IMR-90 (cell line): ENCODE measurements around the gene MPP4. TPM values are rescaled to one million over a fixed set of nuclear protein-coding genes. Genes with fewer than 3 reads are reported as not detected.

Experiments used
- ATAC-seq: fragments of 200-7000 bp; cut with Tn5 transposase; 2 replicates; pipeline ENCODE4 v1.9.1; 2020; ENCODE audit warnings: low read depth, mild to moderate bottlenecking, moderate library complexity
- BruUV-seq: library from RNA; stranded (reverse); fragments of 400-500 nt; replicated peaks from 2 replicates; lab custom pipeline; 2021; lab: Mats Ljungman, UMichigan
- CTCF ChIA-PET: fragments of 300-600 bp; formaldehyde crosslinking; extraction: SDS; loops from one replicate; lab custom pipeline; 2021; ENCODE audit warnings: antibody characterized with exemption; lab: Yijun Ruan, JAX
- POLR2A ChIA-PET: fragments of 300-600 bp; sonication (Branson Sonifier 250); formaldehyde crosslinking; loops from one replicate; lab custom pipeline; 2022; ENCODE audit warnings: antibody characterized with exemption; ENCODE audit not compliant: unreplicated experiment; lab: Charles Lee
- DNase-seq: peaks from one replicate; pipeline ENCODE4 v3.0.0; 2013
- H2AFZ ChIP-seq: replicated peaks from 2 replicates; pipeline ENCODE3; 2013; ENCODE audit warnings: low read length, mild to moderate bottlenecking; ENCODE audit not compliant: poor library complexity
- H2AK5ac ChIP-seq: 2 replicates; pipeline ENCODE4 v1.6.1; 2013; ENCODE audit warnings: low read depth, low read length, inconsistent platforms
- H2AK9ac ChIP-seq: replicated peaks from 2 replicates; pipeline ENCODE3; 2013; ENCODE audit warnings: mild to moderate bottlenecking, low read depth, low read length, moderate library complexity; ENCODE audit not compliant: poor library complexity
- H2BK120ac ChIP-seq: 2 replicates; pipeline ENCODE4 v1.6.1; 2013; ENCODE audit warnings: low read depth, low read length, inconsistent platforms
- H2BK15ac ChIP-seq: 3 replicates; pipeline ENCODE4 v1.6.1; 2013; ENCODE audit warnings: low read depth, low read length, inconsistent platforms
- H2BK20ac ChIP-seq: 2 replicates; pipeline ENCODE4 v1.6.1; 2013; ENCODE audit warnings: low read depth, mild to moderate bottlenecking, inconsistent platforms, low read length, moderate library complexity
- H2BK5ac ChIP-seq: 2 replicates; pipeline ENCODE4 v1.6.1; 2013; ENCODE audit warnings: mild to moderate bottlenecking, low read depth, low read length, inconsistent platforms; ENCODE audit not compliant: poor library complexity, severe bottlenecking
- H3K14ac ChIP-seq: replicated peaks from 2 replicates; pipeline ENCODE4 v1.6.1; 2013; ENCODE audit warnings: low read depth, low read length, inconsistent platforms
- H3K18ac ChIP-seq: 2 replicates; pipeline ENCODE4 v1.6.1; 2013; ENCODE audit warnings: low read depth, low read length, control low read depth
- H3K23ac ChIP-seq: 2 replicates; pipeline ENCODE4 v1.6.1; 2013; ENCODE audit warnings: low read depth, low read length, inconsistent platforms
- H3K27ac ChIP-seq: 2 replicates; pipeline ENCODE4 v1.5.1; 2013; ENCODE audit warnings: mild to moderate bottlenecking, control low read depth, low read length; ENCODE audit not compliant: insufficient read depth
- H3K27me3 ChIP-seq: 2 replicates; pipeline ENCODE4 v1.6.1; 2013; ENCODE audit warnings: low read length; ENCODE audit not compliant: control insufficient read depth, insufficient read depth
- H3K36me3 ChIP-seq: 2 replicates; pipeline ENCODE4 v1.6.1; 2013; ENCODE audit warnings: low read length, mixed read lengths; ENCODE audit not compliant: control insufficient read depth, insufficient read depth
- H3K4ac ChIP-seq: 2 replicates; pipeline ENCODE4 v1.6.1; 2013; ENCODE audit warnings: low read depth, low read length, inconsistent platforms
- H3K4me1 ChIP-seq: 2 replicates; pipeline ENCODE4 v1.6.1; 2013; ENCODE audit warnings: low read length, mixed read lengths; ENCODE audit not compliant: control insufficient read depth, insufficient read depth
- H3K4me2 ChIP-seq: 2 replicates; pipeline ENCODE4 v1.6.1; 2013; ENCODE audit warnings: low read depth, mild to moderate bottlenecking, control low read depth, low read length, moderate library complexity
- H3K4me3 ChIP-seq: 2 replicates; pipeline ENCODE4 v1.5.1; 2013; ENCODE audit warnings: low read depth, mild to moderate bottlenecking, control low read depth, low read length, moderate library complexity; ENCODE audit not compliant: insufficient read depth
- H3K56ac ChIP-seq: 2 replicates; pipeline ENCODE4 v1.6.1; 2013; ENCODE audit warnings: low read length, inconsistent platforms; ENCODE audit not compliant: insufficient read depth; ENCODE audit errors: extremely low read depth
- H3K79me1 ChIP-seq, 2 experiments: 2 replicates each; pipeline ENCODE4 v1.6.1; 2013; ENCODE audit warnings: low read length in 2 of 2, inconsistent platforms in 1 of 2, low read depth in 1 of 2
- H3K9ac ChIP-seq: 2 replicates; pipeline ENCODE4 v1.6.1; 2013; ENCODE audit warnings: low read depth, low read length, control low read depth
- H3K9me1 ChIP-seq: 2 replicates; pipeline ENCODE4 v1.6.1; 2013; ENCODE audit warnings: low read length, inconsistent platforms; ENCODE audit not compliant: insufficient read depth
- H3K9me3 ChIP-seq: 2 replicates; pipeline ENCODE4 v1.6.1; 2013; ENCODE audit warnings: low read length; ENCODE audit not compliant: control insufficient read depth, insufficient read depth
- H4K20me1 ChIP-seq: 2 replicates; pipeline ENCODE4 v1.6.1; 2013; ENCODE audit warnings: low read length, inconsistent platforms; ENCODE audit not compliant: insufficient read depth
- H4K5ac ChIP-seq: 2 replicates; pipeline ENCODE4 v1.6.1; 2013; ENCODE audit warnings: mild to moderate bottlenecking, low read depth, low read length, control low read depth
- H4K8ac ChIP-seq, 2 experiments: 2 replicates each; pipeline ENCODE4 v1.6.1; 2013; ENCODE audit warnings: low read depth in 2 of 2, low read length in 2 of 2, control low read depth in 1 of 2, inconsistent platforms in 1 of 2
- H4K91ac ChIP-seq: 2 replicates; pipeline ENCODE4 v1.6.1; 2013; ENCODE audit warnings: low read depth, low read length, inconsistent platforms; ENCODE audit not compliant: insufficient read depth
- MAFK ChIP-seq: IDR thresholded peaks from 2 replicates; pipeline ENCODE4 v1.6.1; 2012; ENCODE audit warnings: low read depth, low read length, improper control_type of control experiment
- POLR2A ChIP-seq: IDR thresholded peaks from 2 replicates; pipeline ENCODE4 v1.6.1; 2012; ENCODE audit warnings: mild to moderate bottlenecking, low read depth, low read length
- USF2 ChIP-seq: fragments of 150-350 bp; IDR thresholded peaks from 2 replicates; pipeline ENCODE4 v1.6.1; 2017; ENCODE audit warnings: mild to moderate bottlenecking, antibody characterized with exemption, low read length, low read depth
- WGBS, 2 experiments: methylation state at CpG; one replicate each; pipeline versions ENCODE4 v1.1.5 to v1.1.7; 2013; ENCODE audit warnings: missing lambda C conversion rate in 2 of 2; ENCODE audit not compliant: insufficient read length in 1 of 2; ENCODE audit errors: extremely low coverage in 2 of 2; 5-methylcytosine and 5-hydroxymethylcytosine counted together
- dilution Hi-C: fragments of 300-500 bp; cut with HindIII; formaldehyde crosslinking; loops from one replicate; pipeline ENCODE4 v1.14.3; 2018; ENCODE audit warnings: low sequenced_read_pairs; ENCODE audit not compliant: unreplicated experiment
- in situ Hi-C: fragments of 300-500 bp; cut with MboI; formaldehyde crosslinking; loops from 3 replicates; pipeline ENCODE4 v1.14.3; 2019; ENCODE audit warnings: low sequenced_read_pairs, inconsistent platforms, mixed read lengths
- intact Hi-C: fragments of 100-400 bp; cut with micrococcal nuclease; formaldehyde crosslinking; loops from 2 replicates; pipeline ENCODE4 v1.10.0; 2022
- polyA plus RNA-seq, 3 experiments: library from polyadenylated mRNA; depleted of rRNA; stranded (reverse); fragments of >200 nt; gene quantifications; 2 replicates each; pipeline ENCODE4 v1.2.3, GENCODE V29; 2012; ENCODE audit warnings: low replicate concordance in 1 of 3
- total RNA-seq: library from RNA; depleted of rRNA; stranded (reverse); fragments of >200 nt; gene quantifications from 2 replicates; pipeline ENCODE4 v1.2.3, GENCODE V29; 2012

The MPP4 gene
- total and polyA plus RNA-seq, 2 of the 4 experiments (the other 2 are of a cell fraction), result 11.8 to 14.9 TPM

- no peaks in the 10 kb centered on the region for H4K20me1 ChIP-seq
- H3K4me1 ChIP-seq, result no peaks in the 10 kb centered on the region
- no peak overlapping the region for H4K91ac ChIP-seq
- H2BK120ac ChIP-seq, result no peak overlapping the region
- WGBS, 2 experiments, result no CpG with 5 or more reads among the region's 1 CpG
- no peak overlapping the region for H3K4me2 ChIP-seq
- DNase-seq (no peak), ATAC-seq (no peak)
- H2BK5ac ChIP-seq, result no peak overlapping the region
- CTCF ChIA-PET, result no interaction called here
- H3K4ac ChIP-seq, result no peak overlapping the region
- no peaks in the 10 kb centered on the region for H3K27me3 ChIP-seq
- intact Hi-C loops (no loop called here), dilution Hi-C loops (no loop called here), in situ Hi-C loops (no loop called here)
- no peak overlapping the region for H2BK15ac ChIP-seq
- no peak overlapping the region for H3K56ac ChIP-seq
- BruUV-seq, result no TSS peak
- H3K27ac ChIP-seq, result no peak overlapping the region
- no peak overlapping the region for H4K8ac ChIP-seq
- H3K4me3 ChIP-seq, result no peak overlapping the region
- no peak overlapping the region for H3K14ac ChIP-seq
- no peak overlapping the region for H2AK5ac ChIP-seq
- H3K9ac ChIP-seq, result no peak overlapping the region
- no peaks in the 10 kb centered on the region; the same call in 1 of the 2 replicates for H3K36me3 ChIP-seq
- no peak overlapping the region for H2AK9ac ChIP-seq
- no peaks in the 10 kb centered on the region for H3K9me3 ChIP-seq
- H2AFZ ChIP-seq, result no peak overlapping the region
- POLR2A ChIA-PET, result no interaction called here
- H3K79me1 ChIP-seq, result no peaks in the 10 kb centered on the region
- peaks cover 5% of the 10 kb centered on the region; the same call in 1 of the 2 replicates for H3K9me1 ChIP-seq
- H3K18ac ChIP-seq, result no peak overlapping the region
- no peak overlapping the region for H3K23ac ChIP-seq
- no peak overlapping the region for H2BK20ac ChIP-seq
- TF ChIP-seq MAFK (peak; percentile 80), POLR2A (no peak), USF2 (no peak)
- H4K5ac ChIP-seq, result no peak overlapping the region
Measured at GRCh38 chr2:201669865-201670264, 28.6 kb downstream of the MPP4 start.
